Smooth muscle cell (in vitro differentiated cells): ENCODE measurements around the gene VENTX. TPM values are rescaled to one million over a fixed set of nuclear protein-coding genes. Genes with fewer than 3 reads are reported as not detected.

Experiments used
- DNase-seq: peaks from one replicate; lab custom pipeline; 2025; ENCODE audit not compliant: unreplicated experiment; lab: John Stamatoyannopoulos, UW
- H2AFZ ChIP-seq: fragments of 200-600 bp; sonication (generic); 2 replicates; pipeline ENCODE4 v1.6.0; 2016; ENCODE audit warnings: antibody characterized with exemption, low read depth, mild to moderate bottlenecking
- H3F3A ChIP-seq: fragments of 200-600 bp; sonication (generic); 2 replicates; pipeline ENCODE4 v1.6.0; 2017; ENCODE audit warnings: antibody characterized with exemption, low read depth
- H3K27ac ChIP-seq: fragments of 200-600 bp; sonication (generic); 2 replicates; pipeline ENCODE4 v1.5.1; 2016; ENCODE audit warnings: low read depth, mild to moderate bottlenecking
- H3K27me3 ChIP-seq: fragments of 200-600 bp; sonication (generic); 2 replicates; pipeline ENCODE4 v1.6.1; 2016; ENCODE audit warnings: low read depth, mild to moderate bottlenecking
- H3K36me3 ChIP-seq: fragments of 200-600 bp; sonication (generic); 2 replicates; pipeline ENCODE4 v1.5.1; 2016; ENCODE audit warnings: low read depth
- H3K4me1 ChIP-seq: fragments of 200-600 bp; sonication (generic); 2 replicates; pipeline ENCODE4 v1.5.1; 2016; ENCODE audit warnings: low read depth
- H3K4me2 ChIP-seq: fragments of 200-600 bp; sonication (generic); 2 replicates; pipeline ENCODE4 v1.6.0; 2016; ENCODE audit warnings: mild to moderate bottlenecking
- H3K4me3 ChIP-seq: fragments of 200-600 bp; sonication (generic); 2 replicates; pipeline ENCODE4 v1.5.1; 2016; ENCODE audit warnings: mild to moderate bottlenecking
- H3K79me2 ChIP-seq: fragments of 200-600 bp; sonication (generic); 2 replicates; pipeline ENCODE4 v1.6.0; 2016; ENCODE audit warnings: low read depth, mild to moderate bottlenecking
- H3K9ac ChIP-seq: fragments of 200-600 bp; sonication (generic); 2 replicates; pipeline ENCODE4 v1.6.0; 2016; ENCODE audit warnings: low read depth
- H3K9me3 ChIP-seq: fragments of 200-600 bp; sonication (generic); replicated peaks from 2 replicates; pipeline ENCODE4 v1.5.1; 2016; ENCODE audit warnings: low read depth
- H4K20me1 ChIP-seq: fragments of 200-600 bp; sonication (generic); 2 replicates; pipeline ENCODE4 v1.6.0; 2016; ENCODE audit warnings: low read depth
- CTCF ChIP-seq: fragments of 200-600 bp; sonication (generic); IDR thresholded peaks from 2 replicates; pipeline ENCODE4 v1.5.1; 2017; ENCODE audit warnings: borderline replicate concordance, mild to moderate bottlenecking, antibody characterized with exemption; ENCODE audit not compliant: insufficient read depth, poor library complexity, severe bottlenecking
- WGBS: methylation state at CpG from one replicate; pipeline ENCODE4 v1.1.7; 2016; ENCODE audit warnings: low lambda C conversion rate; 5-methylcytosine and 5-hydroxymethylcytosine counted together
- polyA plus RNA-seq: library from polyadenylated mRNA; unstranded; fragments of >200 nt; fragmentation: Nextera tagmentation; extraction: Ambion mirVana; gene quantifications from 2 replicates; pipeline ENCODE4 v1.2.1, GENCODE V29; 2016
- total RNA-seq: library from RNA; depleted of rRNA; stranded (reverse); fragments of >200 nt; gene quantifications from 2 replicates; pipeline ENCODE4 v1.2.3, GENCODE V29; 2014

Gene VENTX
- total and polyA plus RNA-seq, 2 experiments from 2014 or later = not detected

GRCh38 chr10:133195096-133195495, 42.6 kb upstream of the VENTX start:
- no peaks in the 10 kb centered on the region for H3K9me3 ChIP-seq
- WGBS = 89% methylated on average over 19 of the region's 19 CpGs
- no peaks in the 10 kb centered on the region for H3K79me2 ChIP-seq
- DNase-seq = no peak
- H3K27me3 ChIP-seq = no peaks in the 10 kb centered on the region
- H3K36me3 ChIP-seq = no peaks in the 10 kb centered on the region
- H3F3A ChIP-seq = no peaks in the 10 kb centered on the region
- H3K27ac ChIP-seq = no peak overlapping the region
- no peak overlapping the region for H2AFZ ChIP-seq
- no peaks in the 10 kb centered on the region for H3K4me1 ChIP-seq
- H4K20me1 ChIP-seq = no peaks in the 10 kb centered on the region
- H3K9ac ChIP-seq = no peak overlapping the region
- no peak overlapping the region for H3K4me2 ChIP-seq
- no peak overlapping the region for H3K4me3 ChIP-seq
- TF ChIP-seq CTCF = no peak

- TF ChIP-seq CTCF = no peak
- Histone ChIP-seq H3K4me1 (no peaks in the 10 kb centered on the region), H2AFZ (no peak overlapping the region), H3K79me2 (no peaks in the 10 kb centered on the region), H3K9ac (no peak overlapping the region), H3K27ac (no peak overlapping the region), H3K4me3 (no peak overlapping the region), H3K36me3 (no peaks in the 10 kb centered on the region), H3K27me3 (no peaks in the 10 kb centered on the region), H4K20me1 (no peaks in the 10 kb centered on the region), H3F3A (no peaks in the 10 kb centered on the region), H3K9me3 (no peaks in the 10 kb centered on the region), H3K4me2 (no peak overlapping the region)
- no peak for DNase-seq
- WGBS = 98% methylated on average over 23 of the region's 23 CpGs
Observed at GRCh38 chr10:133195611-133196010, 42.0 kb upstream of the VENTX start.

GRCh38 chr10:133196221-133196915, 41.3 kb upstream of the VENTX start:
- 69% methylated on average over 23 of the region's 24 CpGs for WGBS
- no peak for TF ChIP-seq CTCF

More at GRCh38 chr10:133196221-133196915, 41.3 kb upstream of the VENTX start:
- H3K4me2 ChIP-seq = no peak overlapping the region
- no peaks in the 10 kb centered on the region for H3K27me3 ChIP-seq
- no peak overlapping the region for H3K4me3 ChIP-seq
- DNase-seq = no peak
- no peaks in the 10 kb centered on the region for H4K20me1 ChIP-seq
- H3K4me1 ChIP-seq = no peaks in the 10 kb centered on the region
- no peak overlapping the region for H3K9ac ChIP-seq
- no peak overlapping the region for H2AFZ ChIP-seq
- H3K9me3 ChIP-seq = no peaks in the 10 kb centered on the region
- H3K27ac ChIP-seq = no peak overlapping the region
- no peaks in the 10 kb centered on the region for H3K79me2 ChIP-seq
- H3K36me3 ChIP-seq = no peaks in the 10 kb centered on the region
- no peaks in the 10 kb centered on the region for H3F3A ChIP-seq
